ENCODE results near the gene DHCR7. TPM values are rescaled to one million over a fixed set of nuclear protein-coding genes. Genes with fewer than 3 reads are reported as not detected.

The DHCR7 gene
- total and polyA plus RNA-seq, 3 experiments from 2014 or later = 19.6 to 42.8 (median 41.5) TPM

- H3K27ac Mint-ChIP-seq = no peak overlapping the region
- no peaks in the 10 kb centered on the region for H3K9me3 Mint-ChIP-seq
- Histone ChIP-seq H3K4me1 (ENCODE audit: insufficient read depth, low read length) (no peaks in the 10 kb centered on the region), H3K36me3 (ENCODE audit: insufficient read depth, low read length) (no peaks in the 10 kb centered on the region), H3K27me3 (ENCODE audit: insufficient read depth, low read length, poor library complexity, severe bottlenecking) (no peaks in the 10 kb centered on the region), H3K9me3 (ENCODE audit: low read length) (no peaks in the 10 kb centered on the region), H3K4me3 (ENCODE audit: low read length) (no peak overlapping the region), H3K27ac (ENCODE audit: low read depth, low read length) (no peak overlapping the region)
- H3K27me3 Mint-ChIP-seq = peaks cover 2 to 4% of the 10 kb centered on the region in 2 donors
- H3K4me3 Mint-ChIP-seq = no peak overlapping the region
- POLR2A ChIA-PET = no interaction called here
- no peak for DNase-seq
- peaks cover 0 to 19% (median 4%) of the 10 kb centered on the region in 3 donors for H3K36me3 Mint-ChIP-seq
- no peaks in the 10 kb centered on the region for H3K4me1 Mint-ChIP-seq
- CTCF ChIA-PET = no interaction called here
Observed at GRCh38 chr11:71431271-71431670, 16.9 kb downstream of the DHCR7 start.

DNA sequence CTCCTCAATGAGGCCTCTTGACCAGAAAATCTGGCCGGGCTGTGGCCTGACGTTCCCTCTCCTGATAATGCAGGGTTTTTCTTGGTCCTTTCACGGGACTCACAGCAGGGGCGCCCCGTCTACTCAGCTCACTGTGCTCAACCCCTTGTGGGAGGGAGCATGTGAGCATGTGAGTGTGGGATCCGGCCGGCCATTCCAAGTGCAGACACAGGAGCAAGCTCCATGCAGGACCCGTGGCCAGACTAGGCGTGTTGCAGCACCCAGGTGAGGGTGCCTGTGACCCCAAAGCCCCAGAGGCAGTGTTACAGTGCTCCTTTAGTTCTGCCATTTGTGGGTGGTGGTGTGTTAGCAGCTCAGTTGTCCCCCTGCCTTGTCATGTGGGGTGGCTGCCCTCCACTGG lies 18.0 kb downstream of the DHCR7 start:
- POLR2A ChIA-PET = no interaction called here

DNA sequence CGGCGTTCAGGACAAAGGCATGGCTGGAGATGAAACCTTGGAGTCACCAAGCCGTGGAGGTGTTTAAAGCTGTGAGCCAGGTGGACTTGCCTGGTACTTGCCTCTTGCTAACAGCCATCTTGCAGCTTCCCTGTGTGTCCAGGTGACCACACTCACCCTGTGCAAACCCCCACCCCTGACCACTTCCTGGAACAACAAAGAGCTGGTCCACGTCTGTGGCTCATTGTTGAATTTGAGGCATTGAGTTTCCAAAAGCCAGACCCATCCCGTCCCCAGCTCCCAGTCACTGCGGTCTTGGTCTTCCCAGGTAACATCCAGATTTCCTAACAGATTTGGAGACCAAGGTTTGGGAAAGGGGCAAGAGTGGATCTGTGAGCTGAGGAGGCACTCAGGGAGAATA lies 18.5 kb downstream of the DHCR7 start:
- Histone ChIP-seq H3K4me3 (ENCODE audit: low read length) (no peak overlapping the region), H3K27me3 (ENCODE audit: insufficient read depth, low read length, poor library complexity, severe bottlenecking) (no peaks in the 10 kb centered on the region), H3K9me3 (ENCODE audit: low read length) (no peaks in the 10 kb centered on the region), H3K36me3 (ENCODE audit: insufficient read depth, low read length) (no peaks in the 10 kb centered on the region), H3K4me1 (ENCODE audit: insufficient read depth, low read length) (no peaks in the 10 kb centered on the region), H3K27ac (ENCODE audit: low read depth, low read length) (no peak overlapping the region)
- Mint-ChIP-seq H3K4me1 (no peaks in the 10 kb centered on the region), H3K36me3 (peaks cover 0 to 6% (median 2%) of the 10 kb centered on the region in 3 donors), H3K9me3 (no peaks in the 10 kb centered on the region), H3K27ac (no peak overlapping the region), H3K4me3 (no peak overlapping the region), H3K27me3 (peaks cover 2 to 4% of the 10 kb centered on the region in 2 donors)
- no peak for DNase-seq
- CTCF ChIA-PET = no interaction called here
- POLR2A ChIA-PET = no interaction called here

More for the DNA sequence above, 18.0 kb downstream of the DHCR7 start:
- Mint-ChIP-seq H3K27ac (no peak overlapping the region), H3K4me3 (no peak overlapping the region), H3K9me3 (no peaks in the 10 kb centered on the region), H3K36me3 (peaks cover 0 to 10% (median 2%) of the 10 kb centered on the region in 3 donors), H3K4me1 (no peaks in the 10 kb centered on the region), H3K27me3 (peaks cover 2 to 4% of the 10 kb centered on the region in 2 donors)
- no peak for DNase-seq
- Histone ChIP-seq H3K27me3 (ENCODE audit: insufficient read depth, low read length, poor library complexity, severe bottlenecking) (no peaks in the 10 kb centered on the region), H3K9me3 (ENCODE audit: low read length) (no peaks in the 10 kb centered on the region), H3K4me3 (ENCODE audit: low read length) (no peak overlapping the region), H3K36me3 (ENCODE audit: insufficient read depth, low read length) (no peaks in the 10 kb centered on the region), H3K4me1 (ENCODE audit: insufficient read depth, low read length) (no peaks in the 10 kb centered on the region), H3K27ac (ENCODE audit: low read depth, low read length) (no peak overlapping the region)
- CTCF ChIA-PET = no interaction called here

DNA sequence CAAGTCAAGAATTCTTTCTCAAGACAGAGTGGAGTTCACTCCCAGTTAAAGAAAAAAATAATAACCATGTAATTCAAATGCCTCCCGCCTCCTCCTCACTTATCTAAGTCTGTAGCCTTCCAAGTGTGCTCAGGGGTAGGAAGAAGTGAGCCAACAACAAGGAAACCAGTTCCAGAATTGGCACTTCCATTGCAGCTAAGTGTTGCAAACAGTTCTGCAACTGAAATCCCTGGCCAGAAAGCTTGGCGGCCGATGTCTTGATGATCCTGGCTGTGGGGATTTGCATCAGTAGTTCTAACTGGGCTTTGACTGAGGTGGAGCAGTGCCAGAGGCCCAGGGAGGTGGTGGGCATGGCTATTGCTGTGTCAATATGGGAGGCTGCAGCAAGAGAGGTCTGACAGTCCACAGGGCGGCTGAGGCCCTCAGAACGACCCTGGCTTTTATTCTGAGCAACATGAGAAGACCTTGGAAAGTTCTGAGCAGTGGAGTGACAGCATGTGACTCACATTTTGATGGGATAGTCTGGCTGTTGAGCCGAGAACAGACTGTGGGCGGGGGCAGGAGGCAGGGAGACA lies 19.2 kb downstream of the DHCR7 start:
- H3K27ac Mint-ChIP-seq = no peak overlapping the region
- peaks cover 0 to under 1% (median 0%) of the 10 kb centered on the region in 3 donors for H3K36me3 Mint-ChIP-seq
- Histone ChIP-seq H3K27me3 (ENCODE audit: insufficient read depth, low read length, poor library complexity, severe bottlenecking) (no peaks in the 10 kb centered on the region), H3K4me1 (ENCODE audit: insufficient read depth, low read length) (no peaks in the 10 kb centered on the region), H3K9me3 (ENCODE audit: low read length) (no peaks in the 10 kb centered on the region), H3K27ac (ENCODE audit: low read depth, low read length) (no peak overlapping the region), H3K4me3 (ENCODE audit: low read length) (no peak overlapping the region), H3K36me3 (ENCODE audit: insufficient read depth, low read length) (no peaks in the 10 kb centered on the region)
- H3K4me1 Mint-ChIP-seq = no peaks in the 10 kb centered on the region
- CTCF ChIA-PET = no interaction called here
- POLR2A ChIA-PET = no interaction called here
- peaks cover 2 to 4% of the 10 kb centered on the region in 2 donors for H3K27me3 Mint-ChIP-seq
- no peak overlapping the region for H3K4me3 Mint-ChIP-seq
- no peaks in the 10 kb centered on the region for H3K9me3 Mint-ChIP-seq
- no peak for DNase-seq

GRCh38 chr11:71426413-71426812 lies 21.8 kb downstream of the DHCR7 start:
- H3K4me3 ChIP-seq (ENCODE audit: low read length) = no peak overlapping the region
- no peaks in the 10 kb centered on the region for H3K27me3 ChIP-seq (ENCODE audit: insufficient read depth, low read length, poor library complexity, severe bottlenecking)
- H3K27ac ChIP-seq (ENCODE audit: low read depth, low read length) = no peak overlapping the region
- Mint-ChIP-seq H3K9me3 (no peaks in the 10 kb centered on the region), H3K36me3 (no peaks in the 10 kb centered on the region), H3K27ac (no peak overlapping the region), H3K4me3 (no peak overlapping the region), H3K27me3 (peaks cover 2 to 4% of the 10 kb centered on the region in 2 donors), H3K4me1 (no peaks in the 10 kb centered on the region)
- no peak for DNase-seq
- ChIA-PET CTCF (no interaction called here), POLR2A (no interaction called here)
- H3K36me3 ChIP-seq (ENCODE audit: insufficient read depth, low read length) = no peaks in the 10 kb centered on the region
- H3K4me1 ChIP-seq (ENCODE audit: insufficient read depth, low read length) = no peaks in the 10 kb centered on the region
- H3K9me3 ChIP-seq (ENCODE audit: low read length) = no peaks in the 10 kb centered on the region

GRCh38 chr11:71425860-71426259 lies 22.3 kb downstream of the DHCR7 start:
- no peaks in the 10 kb centered on the region for H3K4me1 ChIP-seq (ENCODE audit: insufficient read depth, low read length)
- Mint-ChIP-seq H3K4me3 (no peak overlapping the region), H3K36me3 (no peaks in the 10 kb centered on the region), H3K4me1 (no peaks in the 10 kb centered on the region), H3K27ac (peak overlapping the region in 1 of 8 donors; percentile 7), H3K27me3 (peaks cover 2 to 6% of the 10 kb centered on the region in 2 donors), H3K9me3 (no peaks in the 10 kb centered on the region)
- H3K4me3 ChIP-seq (ENCODE audit: low read length) = no peak overlapping the region
- CTCF ChIA-PET = no interaction called here
- no peaks in the 10 kb centered on the region for H3K9me3 ChIP-seq (ENCODE audit: low read length)
- H3K27me3 ChIP-seq (ENCODE audit: insufficient read depth, low read length, poor library complexity, severe bottlenecking) = no peaks in the 10 kb centered on the region
- POLR2A ChIA-PET = no interaction called here
- H3K36me3 ChIP-seq (ENCODE audit: insufficient read depth, low read length) = no peaks in the 10 kb centered on the region
- no peak overlapping the region for H3K27ac ChIP-seq (ENCODE audit: low read depth, low read length)
- DNase-seq = no peak

GRCh38 chr11:71425409-71425808 lies 22.8 kb downstream of the DHCR7 start:
- Mint-ChIP-seq H3K27ac (peak overlapping the region in 1 of 8 donors; percentile 70), H3K4me3 (no peak overlapping the region), H3K36me3 (no peaks in the 10 kb centered on the region), H3K27me3 (peaks cover 2 to 11% of the 10 kb centered on the region in 2 donors), H3K4me1 (no peaks in the 10 kb centered on the region), H3K9me3 (no peaks in the 10 kb centered on the region)
- ChIA-PET CTCF (interaction anchor here (0.6 kb wide), 1 partner anchor 41 kb away, joined by 3 read pairs; no protein-coding TSS in a partner anchor), POLR2A (no interaction called here)
- DNase-seq = no peak
- Histone ChIP-seq H3K27me3 (ENCODE audit: insufficient read depth, low read length, poor library complexity, severe bottlenecking) (no peaks in the 10 kb centered on the region), H3K27ac (ENCODE audit: low read depth, low read length) (no peak overlapping the region), H3K4me1 (ENCODE audit: insufficient read depth, low read length) (no peaks in the 10 kb centered on the region), H3K36me3 (ENCODE audit: insufficient read depth, low read length) (no peaks in the 10 kb centered on the region), H3K4me3 (ENCODE audit: low read length) (no peak overlapping the region), H3K9me3 (ENCODE audit: low read length) (no peaks in the 10 kb centered on the region)

DNA sequence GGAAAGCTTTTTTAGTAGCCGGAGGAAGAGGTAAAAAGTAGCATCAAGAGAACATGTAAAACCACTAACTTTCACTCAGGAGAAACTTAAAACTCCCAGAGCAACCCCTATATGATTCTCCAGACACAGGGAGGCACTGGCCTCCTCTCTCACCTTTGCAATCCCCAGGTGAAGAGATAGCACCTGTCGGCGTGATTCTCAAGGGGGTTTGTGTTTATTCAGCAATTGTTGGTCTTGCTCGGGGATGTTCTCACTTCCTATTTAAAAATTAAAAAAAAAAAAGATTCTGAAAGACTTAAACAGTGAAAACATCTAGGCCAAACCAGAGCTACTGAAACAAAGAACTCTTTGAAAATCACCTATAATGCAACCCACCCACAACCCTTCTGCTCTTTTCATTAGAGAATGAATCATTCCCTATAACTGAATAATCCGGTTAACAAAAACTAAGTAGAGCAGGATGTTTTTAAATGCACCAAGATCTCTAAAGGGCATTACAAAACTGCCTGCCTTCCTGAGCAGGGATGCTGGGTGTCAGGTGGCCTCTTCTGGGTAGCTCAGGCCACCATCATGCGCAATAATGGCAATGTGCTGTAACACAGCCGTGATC lies 24.9 kb downstream of the DHCR7 start:
- Mint-ChIP-seq H3K4me1 (no peaks in the 10 kb centered on the region), H3K27me3 (peaks cover 5 to 14% of the 10 kb centered on the region in 2 donors), H3K4me3 (no peak overlapping the region), H3K27ac (no peak overlapping the region), H3K36me3 (peaks cover 0 to 2% (median 0%) of the 10 kb centered on the region in 3 donors), H3K9me3 (no peaks in the 10 kb centered on the region)
- H3K4me1 ChIP-seq (ENCODE audit: insufficient read depth, low read length) = no peaks in the 10 kb centered on the region
- no peaks in the 10 kb centered on the region for H3K27me3 ChIP-seq (ENCODE audit: insufficient read depth, low read length, poor library complexity, severe bottlenecking)
- no peaks in the 10 kb centered on the region for H3K36me3 ChIP-seq (ENCODE audit: insufficient read depth, low read length)
- ChIA-PET POLR2A (no interaction called here), CTCF (no interaction called here)
- no peak for DNase-seq
- no peaks in the 10 kb centered on the region for H3K9me3 ChIP-seq (ENCODE audit: low read length)
- no peak overlapping the region for H3K4me3 ChIP-seq (ENCODE audit: low read length)
- H3K27ac ChIP-seq (ENCODE audit: low read depth, low read length) = no peak overlapping the region

All from CD8-positive, alpha-beta memory T cell (primary cell).